ENCODE results near the gene UROC1. TPM values are rescaled to one million over a fixed set of nuclear protein-coding genes. Genes with fewer than 3 reads are reported as not detected.

Gene UROC1
- total RNA-seq, 2 experiments from 2014 or later, result 0.09 TPM; not detected in 1

DNA sequence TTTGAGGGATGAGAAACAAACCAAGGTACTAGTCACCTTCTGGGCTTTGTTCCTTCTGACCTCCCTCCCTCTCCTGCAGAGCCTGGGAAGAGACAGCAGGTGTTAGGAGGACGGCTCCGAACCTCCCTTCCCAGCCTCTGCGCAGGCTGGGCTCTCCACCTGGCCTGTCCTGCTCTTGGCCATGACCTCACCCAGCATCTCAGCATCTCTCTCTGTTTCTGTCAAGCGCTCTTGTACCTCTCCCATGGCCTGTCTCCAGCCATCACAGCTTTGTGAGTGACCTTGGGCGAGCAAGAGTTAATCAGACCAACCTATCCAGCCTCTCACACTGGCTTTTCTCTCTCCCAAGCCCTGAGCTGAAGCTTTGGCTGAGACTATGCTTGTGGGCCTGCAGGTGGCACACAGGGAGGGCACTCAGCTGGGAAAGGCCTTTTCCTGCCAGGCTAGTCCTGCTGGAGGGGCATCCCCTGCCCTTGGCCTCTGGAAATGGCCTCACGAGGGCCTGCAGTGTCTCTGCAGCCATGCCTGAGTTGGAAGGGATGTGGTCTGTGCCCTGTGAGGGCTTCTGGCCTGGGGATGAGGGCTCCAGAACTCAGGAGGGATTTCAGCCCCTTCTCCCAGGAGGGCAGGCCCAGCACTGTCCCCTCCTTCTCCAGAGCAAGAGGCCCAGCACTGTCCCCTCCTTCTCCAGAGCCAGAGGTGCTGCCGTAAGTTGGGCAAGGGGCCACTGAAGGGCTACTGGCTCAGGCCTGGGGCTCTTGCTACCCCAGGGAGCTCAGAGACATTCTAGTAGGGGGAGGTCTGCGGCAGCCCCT lies 8.5 kb upstream of the UROC1 start:
- no peak overlapping the region for H2AFZ ChIP-seq (ENCODE audit: low read length)
- no peaks in the 10 kb centered on the region for H3K79me2 ChIP-seq (ENCODE audit: insufficient read depth, low read depth, low read length)
- no peaks in the 10 kb centered on the region for H3K36me3 ChIP-seq (ENCODE audit: insufficient read depth, low read length)
- ChIA-PET POLR2A (no interaction called here), CTCF (ENCODE audit: unreplicated experiment) (no interaction called here)
- H3K4me3 ChIP-seq (ENCODE audit: low read depth, low read length, poor library complexity, severe bottlenecking), result no peak overlapping the region
- intact Hi-C loops (cut with micrococcal nuclease; ENCODE audit: unreplicated experiment), result no loop called here
- no peak overlapping the region for H3K27ac ChIP-seq (ENCODE audit: low read depth, low read length, poor library complexity, severe bottlenecking)
- no peaks in the 10 kb centered on the region for H3K9me2 ChIP-seq (ENCODE audit: insufficient read depth, low read length)
- H3K9me3 ChIP-seq (ENCODE audit: low read length), result no peaks in the 10 kb centered on the region
- no peak for DNase-seq (ENCODE audit: low spot score)
- H3K4me2 ChIP-seq (ENCODE audit: low read length), result no peak overlapping the region
- no peaks in the 10 kb centered on the region for H3K4me1 ChIP-seq (ENCODE audit: insufficient read depth, low read length, poor library complexity, severe bottlenecking)
- no TSS peak for BruUV-seq (replicated peaks)
- TF ChIP-seq EZH2phosphoT487 (IDR thresholded peaks at IDR 0.05; ENCODE audit: borderline replicate concordance, low read depth, low read length), result no peak
- TF ChIP-seq, protein P1, sequence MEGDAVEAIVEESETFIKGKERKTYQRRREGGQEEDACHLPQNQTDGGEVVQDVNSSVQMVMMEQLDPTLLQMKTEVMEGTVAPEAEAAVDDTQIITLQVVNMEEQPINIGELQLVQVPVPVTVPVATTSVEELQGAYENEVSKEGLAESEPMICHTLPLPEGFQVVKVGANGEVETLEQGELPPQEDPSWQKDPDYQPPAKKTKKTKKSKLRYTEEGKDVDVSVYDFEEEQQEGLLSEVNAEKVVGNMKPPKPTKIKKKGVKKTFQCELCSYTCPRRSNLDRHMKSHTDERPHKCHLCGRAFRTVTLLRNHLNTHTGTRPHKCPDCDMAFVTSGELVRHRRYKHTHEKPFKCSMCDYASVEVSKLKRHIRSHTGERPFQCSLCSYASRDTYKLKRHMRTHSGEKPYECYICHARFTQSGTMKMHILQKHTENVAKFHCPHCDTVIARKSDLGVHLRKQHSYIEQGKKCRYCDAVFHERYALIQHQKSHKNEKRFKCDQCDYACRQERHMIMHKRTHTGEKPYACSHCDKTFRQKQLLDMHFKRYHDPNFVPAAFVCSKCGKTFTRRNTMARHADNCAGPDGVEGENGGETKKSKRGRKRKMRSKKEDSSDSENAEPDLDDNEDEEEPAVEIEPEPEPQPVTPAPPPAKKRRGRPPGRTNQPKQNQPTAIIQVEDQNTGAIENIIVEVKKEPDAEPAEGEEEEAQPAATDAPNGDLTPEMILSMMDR (conservative IDR thresholded peaks at IDR 0.05; ENCODE audit: low read length), result no peak
- no peaks in the 10 kb centered on the region for H4K20me1 ChIP-seq (ENCODE audit: insufficient read depth, low read length)

- BruUV-seq (replicated peaks), result no TSS peak
- H3K4me2 ChIP-seq (ENCODE audit: low read length), result no peak overlapping the region
- no peaks in the 10 kb centered on the region for H3K4me1 ChIP-seq (ENCODE audit: insufficient read depth, low read length, poor library complexity, severe bottlenecking)
- H3K79me2 ChIP-seq (ENCODE audit: insufficient read depth, low read depth, low read length), result no peaks in the 10 kb centered on the region
- intact Hi-C loops (cut with micrococcal nuclease; ENCODE audit: unreplicated experiment), result no loop called here
- TF ChIP-seq, protein P1 (conservative IDR thresholded peaks at IDR 0.05; ENCODE audit: low read length), result no peak
- TF ChIP-seq EZH2phosphoT487 (IDR thresholded peaks at IDR 0.05; ENCODE audit: borderline replicate concordance, low read depth, low read length), result no peak
- H3K9me3 ChIP-seq (ENCODE audit: low read length), result no peaks in the 10 kb centered on the region
- no peak overlapping the region for H3K4me3 ChIP-seq (ENCODE audit: low read depth, low read length, poor library complexity, severe bottlenecking)
- DNase-seq (ENCODE audit: low spot score), result no peak
- no peak overlapping the region for H3K27ac ChIP-seq (ENCODE audit: low read depth, low read length, poor library complexity, severe bottlenecking)
- H3K36me3 ChIP-seq (ENCODE audit: insufficient read depth, low read length), result no peaks in the 10 kb centered on the region
- CTCF ChIA-PET (ENCODE audit: unreplicated experiment), result no interaction called here
- POLR2A ChIA-PET, result no interaction called here
- no peaks in the 10 kb centered on the region for H4K20me1 ChIP-seq (ENCODE audit: insufficient read depth, low read length)
- H2AFZ ChIP-seq (ENCODE audit: low read length), result no peak overlapping the region
- no peaks in the 10 kb centered on the region for H3K9me2 ChIP-seq (ENCODE audit: insufficient read depth, low read length)
Measured at GRCh38 chr3:126525091-126525852, 7.7 kb upstream of the UROC1 start.

Measured in OCI-LY7 (cell line).